RWPE2 (cell line): ENCODE measurements around the gene TFDP2.

Source experiments
- ATAC-seq: fragments of 200-7000 bp; cut with Tn5 transposase; 3 replicates; pipeline ENCODE4 v1.9.1; 2021; ENCODE audit warnings: low read depth
- DNase-seq: peaks from one replicate; pipeline ENCODE4 v3.0.0-alpha.2; 2020; ENCODE audit warnings: low spot score
- H3K27ac ChIP-seq: fragments of 450-650 bp; 2 replicates; pipeline ENCODE4 v1.5.1; 2017; ENCODE audit warnings: mild to moderate bottlenecking; ENCODE audit not compliant: poor library complexity, severe bottlenecking
- H3K27me3 ChIP-seq: fragments of 250-450 bp; sonication (Bioruptor Pico); 2 replicates; pipeline ENCODE4 v1.5.1; 2021; ENCODE audit warnings: mild to moderate bottlenecking, moderate library complexity; ENCODE audit not compliant: insufficient read depth, poor library complexity, severe bottlenecking
- H3K36me3 ChIP-seq: fragments of 250-450 bp; sonication (Bioruptor Pico); 2 replicates; pipeline ENCODE4 v1.5.1; 2020; ENCODE audit warnings: low read depth, mild to moderate bottlenecking, moderate library complexity
- H3K4me1 ChIP-seq: fragments of 250-450 bp; sonication (Bioruptor Pico); 2 replicates; pipeline ENCODE4 v1.5.1; 2021; ENCODE audit warnings: mild to moderate bottlenecking, moderate library complexity; ENCODE audit not compliant: insufficient read depth, poor library complexity, severe bottlenecking
- H3K4me3 ChIP-seq: fragments of 250-450 bp; sonication (Bioruptor Pico); 2 replicates; pipeline ENCODE4 v1.5.1; 2021; ENCODE audit warnings: mild to moderate bottlenecking, moderate library complexity; ENCODE audit not compliant: severe bottlenecking
- H3K9me3 ChIP-seq: fragments of 250-450 bp; sonication (Bioruptor Pico); 2 replicates; pipeline ENCODE4 v1.5.1; 2021; ENCODE audit warnings: mild to moderate bottlenecking, moderate library complexity; ENCODE audit not compliant: severe bottlenecking
- TF ChIP-seq, protein P1 (sequence below): fragments of 450-650 bp; IDR thresholded peaks from one replicate; pipeline ENCODE4 v1.5.1; 2017; ENCODE audit warnings: mild to moderate bottlenecking, moderate library complexity; ENCODE audit not compliant: poor library complexity, severe bottlenecking

Gene TFDP2

DNA sequence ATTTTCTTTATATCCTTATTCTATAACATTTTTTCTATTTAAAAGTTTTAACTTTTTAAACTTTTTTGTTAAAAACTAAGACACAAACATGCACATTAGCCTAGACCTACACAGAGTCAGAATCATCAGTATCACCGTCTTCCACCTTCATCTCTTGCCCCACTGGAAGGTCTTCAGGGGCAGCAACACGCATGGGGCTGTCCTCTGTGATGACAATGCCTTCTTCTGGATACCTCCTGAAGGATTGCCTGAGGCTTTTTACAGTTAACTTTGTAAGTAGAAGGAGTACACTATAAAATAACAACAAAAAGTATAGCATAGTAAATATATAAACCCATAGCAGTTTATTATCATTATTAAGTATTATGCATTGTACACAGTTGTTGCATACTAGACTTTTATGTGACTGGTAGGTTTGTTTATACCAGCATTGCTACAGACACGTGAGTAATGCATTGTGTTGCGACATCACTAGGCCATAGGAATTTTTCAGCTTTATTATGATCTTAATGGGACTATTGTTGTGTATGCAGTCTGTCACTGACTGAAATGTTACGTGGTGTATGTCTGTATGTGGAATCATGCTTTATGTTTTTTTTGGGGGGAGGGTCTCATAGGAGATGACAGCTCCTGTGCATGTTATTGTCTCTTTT, 254.7 kb downstream of the TFDP2 start:
- peaks cover 7% of the 10 kb centered on the region for H3K4me1 ChIP-seq
- H3K36me3 ChIP-seq = peaks cover 28% of the 10 kb centered on the region
- peak; percentile 93 for ATAC-seq
- no peak overlapping the region for H3K27ac ChIP-seq
- TF ChIP-seq, protein P1, sequence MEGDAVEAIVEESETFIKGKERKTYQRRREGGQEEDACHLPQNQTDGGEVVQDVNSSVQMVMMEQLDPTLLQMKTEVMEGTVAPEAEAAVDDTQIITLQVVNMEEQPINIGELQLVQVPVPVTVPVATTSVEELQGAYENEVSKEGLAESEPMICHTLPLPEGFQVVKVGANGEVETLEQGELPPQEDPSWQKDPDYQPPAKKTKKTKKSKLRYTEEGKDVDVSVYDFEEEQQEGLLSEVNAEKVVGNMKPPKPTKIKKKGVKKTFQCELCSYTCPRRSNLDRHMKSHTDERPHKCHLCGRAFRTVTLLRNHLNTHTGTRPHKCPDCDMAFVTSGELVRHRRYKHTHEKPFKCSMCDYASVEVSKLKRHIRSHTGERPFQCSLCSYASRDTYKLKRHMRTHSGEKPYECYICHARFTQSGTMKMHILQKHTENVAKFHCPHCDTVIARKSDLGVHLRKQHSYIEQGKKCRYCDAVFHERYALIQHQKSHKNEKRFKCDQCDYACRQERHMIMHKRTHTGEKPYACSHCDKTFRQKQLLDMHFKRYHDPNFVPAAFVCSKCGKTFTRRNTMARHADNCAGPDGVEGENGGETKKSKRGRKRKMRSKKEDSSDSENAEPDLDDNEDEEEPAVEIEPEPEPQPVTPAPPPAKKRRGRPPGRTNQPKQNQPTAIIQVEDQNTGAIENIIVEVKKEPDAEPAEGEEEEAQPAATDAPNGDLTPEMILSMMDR = no peak
- no peak for DNase-seq
- no peaks in the 10 kb centered on the region for H3K27me3 ChIP-seq
- H3K9me3 ChIP-seq = peaks cover 2% of the 10 kb centered on the region
- H3K4me3 ChIP-seq = no peak overlapping the region
